Parathyroid adenoma (tissue), 2 donors: ENCODE results near the gene ATP2B2.

ENCODE experiments used
- H2AFZ ChIP-seq: fragments of 300-600 bp; sonication (generic); one replicate; pipeline ENCODE4 v1.7.0; 2017; ENCODE audit warnings: antibody characterized with exemption, mild to moderate bottlenecking
- H3K27ac ChIP-seq: fragments of 300-600 bp; sonication (generic); one replicate; pipeline ENCODE4 v1.7.0; 2017
- H3K27me3 ChIP-seq: fragments of 300-600 bp; sonication (generic); one replicate; pipeline ENCODE4 v1.7.0; 2017; ENCODE audit warnings: low read length; ENCODE audit not compliant: control insufficient read depth, insufficient read depth
- H3K36me3 ChIP-seq: fragments of 300-600 bp; sonication (generic); one replicate; pipeline ENCODE4 v1.7.0; 2017; ENCODE audit warnings: low read length; ENCODE audit not compliant: control insufficient read depth, insufficient read depth
- H3K4me1 ChIP-seq: fragments of 300-600 bp; sonication (generic); one replicate; pipeline ENCODE4 v1.7.0; 2017; ENCODE audit warnings: control low read depth
- H3K4me2 ChIP-seq: fragments of 300-600 bp; sonication (generic); one replicate; pipeline ENCODE4 v1.7.0; 2017; ENCODE audit warnings: low read length
- H3K4me3 ChIP-seq: fragments of 300-600 bp; sonication (generic); one replicate; pipeline ENCODE4 v1.7.0; 2017; ENCODE audit warnings: low read depth, low read length
- H3K79me2 ChIP-seq: fragments of 300-600 bp; sonication (generic); one replicate; pipeline ENCODE4 v1.7.0; 2017; ENCODE audit warnings: control low read depth
- H3K9ac ChIP-seq: fragments of 300-600 bp; sonication (generic); one replicate; pipeline ENCODE4 v1.7.0; 2017; ENCODE audit warnings: mild to moderate bottlenecking
- H3K9me3 ChIP-seq: fragments of 300-600 bp; sonication (generic); one replicate; pipeline ENCODE4 v1.7.0; 2017; ENCODE audit warnings: low read length; ENCODE audit not compliant: control insufficient read depth
- TF ChIP-seq, protein P1 (sequence below): fragments of 300-600 bp; sonication (generic); IDR thresholded peaks from one replicate; pipeline ENCODE4 v1.7.0; 2017; ENCODE audit warnings: antibody characterized with exemption, mild to moderate bottlenecking
- donor health status: primary hyperparathyroidism.

Gene ATP2B2

DNA sequence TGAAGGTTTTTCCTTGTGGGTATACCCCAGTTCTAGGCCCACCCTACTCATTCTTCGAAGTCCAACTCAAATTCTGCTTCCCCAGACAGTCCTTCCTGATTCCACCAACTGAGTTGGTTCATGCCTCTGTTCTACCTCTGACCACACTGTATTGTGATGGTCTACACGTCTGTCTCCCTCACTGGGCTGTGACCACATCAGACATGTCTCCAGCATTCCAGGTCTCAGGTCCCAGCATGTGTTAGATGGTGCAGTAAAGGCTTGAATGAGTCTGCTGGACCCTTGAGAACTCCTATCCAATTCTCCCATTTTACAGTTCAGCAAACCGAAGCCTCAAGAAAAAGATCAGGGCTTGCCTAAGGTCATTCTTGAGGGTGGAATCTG is 2.8 kb upstream of the ATP2B2 start:
- Histone ChIP-seq H3K9me3 (no peaks in the 10 kb centered on the region), H2AFZ (no peak overlapping the region), H3K4me1 (no peaks in the 10 kb centered on the region), H3K9ac (no peak overlapping the region), H3K36me3 (no peaks in the 10 kb centered on the region), H3K27ac (no peak overlapping the region), H3K79me2 (no peaks in the 10 kb centered on the region), H3K27me3 (no peaks in the 10 kb centered on the region), H3K4me3 (no peak overlapping the region), H3K4me2 (no peak overlapping the region)
- TF ChIP-seq, protein P1, sequence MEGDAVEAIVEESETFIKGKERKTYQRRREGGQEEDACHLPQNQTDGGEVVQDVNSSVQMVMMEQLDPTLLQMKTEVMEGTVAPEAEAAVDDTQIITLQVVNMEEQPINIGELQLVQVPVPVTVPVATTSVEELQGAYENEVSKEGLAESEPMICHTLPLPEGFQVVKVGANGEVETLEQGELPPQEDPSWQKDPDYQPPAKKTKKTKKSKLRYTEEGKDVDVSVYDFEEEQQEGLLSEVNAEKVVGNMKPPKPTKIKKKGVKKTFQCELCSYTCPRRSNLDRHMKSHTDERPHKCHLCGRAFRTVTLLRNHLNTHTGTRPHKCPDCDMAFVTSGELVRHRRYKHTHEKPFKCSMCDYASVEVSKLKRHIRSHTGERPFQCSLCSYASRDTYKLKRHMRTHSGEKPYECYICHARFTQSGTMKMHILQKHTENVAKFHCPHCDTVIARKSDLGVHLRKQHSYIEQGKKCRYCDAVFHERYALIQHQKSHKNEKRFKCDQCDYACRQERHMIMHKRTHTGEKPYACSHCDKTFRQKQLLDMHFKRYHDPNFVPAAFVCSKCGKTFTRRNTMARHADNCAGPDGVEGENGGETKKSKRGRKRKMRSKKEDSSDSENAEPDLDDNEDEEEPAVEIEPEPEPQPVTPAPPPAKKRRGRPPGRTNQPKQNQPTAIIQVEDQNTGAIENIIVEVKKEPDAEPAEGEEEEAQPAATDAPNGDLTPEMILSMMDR, result no peak

DNA sequence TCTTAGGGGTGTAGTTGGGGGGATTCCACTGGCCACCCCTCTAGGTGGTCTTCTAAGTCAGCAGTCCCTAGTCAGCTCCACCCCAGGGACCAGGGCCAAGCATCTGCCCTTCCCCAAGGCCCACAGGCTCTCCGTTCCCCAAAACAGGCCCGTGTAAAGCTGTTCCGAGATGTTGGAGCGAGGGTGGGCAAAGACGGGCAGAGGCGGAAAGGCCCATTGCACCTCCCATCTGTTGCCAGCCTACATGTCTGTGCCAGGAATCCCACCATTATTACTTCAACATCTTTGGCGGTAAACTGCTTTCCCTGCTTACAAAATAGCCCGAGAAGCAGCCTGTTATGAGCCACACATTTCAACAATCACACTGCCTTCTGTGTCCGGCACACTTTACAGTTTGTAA is 1.9 kb upstream of the ATP2B2 start:
- Histone ChIP-seq H3K9ac (no peak overlapping the region), H3K27me3 (no peaks in the 10 kb centered on the region)

DNA sequence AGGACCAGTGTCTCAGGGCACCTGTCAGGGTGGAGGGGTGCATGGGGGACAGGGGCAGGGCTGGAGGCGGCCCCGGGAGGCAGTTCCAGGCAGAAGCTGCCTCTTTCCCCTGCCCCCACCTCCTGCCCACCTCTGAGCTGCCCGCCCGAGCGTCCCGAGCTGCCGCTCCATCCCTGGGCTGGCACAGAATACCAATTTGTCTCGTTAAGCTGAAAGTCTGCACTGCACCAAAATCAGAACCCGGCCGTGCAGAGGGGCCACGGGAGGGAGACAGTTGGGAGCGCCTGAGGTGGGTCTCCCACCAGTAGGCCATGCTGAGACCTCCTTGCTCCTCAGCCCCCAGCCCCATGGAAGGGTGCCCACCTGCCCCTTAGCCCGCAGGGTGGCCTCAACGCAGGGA is 1.3 kb upstream of the ATP2B2 start:
- TF ChIP-seq, protein P1, result no peak
- no peaks in the 10 kb centered on the region for H3K27me3 ChIP-seq
- H3K4me1 ChIP-seq, result no peaks in the 10 kb centered on the region
- H3K9me3 ChIP-seq, result no peaks in the 10 kb centered on the region
- H3K79me2 ChIP-seq, result no peaks in the 10 kb centered on the region
- no peak overlapping the region for H3K27ac ChIP-seq
- H3K9ac ChIP-seq, result no peak overlapping the region
- H2AFZ ChIP-seq, result no peak overlapping the region
- H3K4me2 ChIP-seq, result no peak overlapping the region
- H3K4me3 ChIP-seq, result no peak overlapping the region
- H3K36me3 ChIP-seq, result no peaks in the 10 kb centered on the region

More for the DNA sequence above, 1.9 kb upstream of the ATP2B2 start:
- no peak overlapping the region for H3K4me3 ChIP-seq
- no peaks in the 10 kb centered on the region for H3K9me3 ChIP-seq
- H3K27ac ChIP-seq, result no peak overlapping the region
- no peak overlapping the region for H2AFZ ChIP-seq
- no peaks in the 10 kb centered on the region for H3K79me2 ChIP-seq
- TF ChIP-seq, protein P1, result no peak
- H3K4me2 ChIP-seq, result no peak overlapping the region
- H3K36me3 ChIP-seq, result no peaks in the 10 kb centered on the region
- no peaks in the 10 kb centered on the region for H3K4me1 ChIP-seq

DNA sequence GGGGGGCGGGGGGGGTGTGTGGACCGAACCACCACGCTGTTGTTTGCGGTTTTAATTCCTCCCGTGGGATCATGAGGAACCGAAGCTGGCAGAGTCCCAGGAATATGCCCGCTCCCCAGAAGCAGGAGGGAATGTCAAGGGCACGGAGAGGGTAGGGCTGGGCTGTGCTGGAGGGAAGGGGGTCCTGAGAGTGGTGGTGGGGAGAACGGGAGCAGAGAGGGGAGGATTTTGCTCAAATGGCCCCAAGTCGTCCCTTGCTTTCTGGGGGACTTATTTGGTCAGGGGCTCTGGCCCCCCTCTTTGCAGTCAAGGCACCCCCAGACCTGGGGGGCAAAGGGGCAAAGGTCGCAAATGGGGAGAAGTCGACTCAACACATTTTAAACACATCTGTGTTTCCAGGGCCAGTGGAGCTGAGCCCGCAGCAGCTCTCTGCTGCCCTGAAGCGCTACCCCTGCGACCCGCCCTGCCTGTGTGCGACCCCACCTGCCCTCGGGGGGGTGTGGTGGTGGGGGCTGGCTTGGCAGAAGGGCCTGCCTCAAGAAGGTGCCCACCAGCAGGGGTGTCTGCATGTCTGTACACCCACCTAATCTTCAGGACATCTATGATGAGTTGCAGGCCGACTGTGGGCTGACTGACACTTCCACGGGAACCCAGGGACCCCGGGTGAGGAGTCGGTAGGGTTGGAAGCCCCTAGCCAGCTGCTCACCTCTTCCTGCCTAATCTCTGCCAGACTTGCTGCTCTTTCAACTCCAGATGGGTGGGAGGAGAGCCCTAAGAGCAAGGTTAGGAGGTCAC is 602 bp upstream of the ATP2B2 start:
- no peaks in the 10 kb centered on the region for H3K27me3 ChIP-seq
- H3K27ac ChIP-seq, result no peak overlapping the region
- H2AFZ ChIP-seq, result no peak overlapping the region
- H3K9ac ChIP-seq, result no peak overlapping the region
- no peak overlapping the region for H3K4me3 ChIP-seq
- TF ChIP-seq, protein P1, result no peak
- no peak overlapping the region for H3K4me2 ChIP-seq
- no peaks in the 10 kb centered on the region for H3K36me3 ChIP-seq
- H3K79me2 ChIP-seq, result no peaks in the 10 kb centered on the region
- no peaks in the 10 kb centered on the region for H3K4me1 ChIP-seq
- H3K9me3 ChIP-seq, result no peaks in the 10 kb centered on the region
